ENCODE data around the gene RAD51B.

Gene RAD51B

GRCh38 chr14:68507544-68508081, 688.0 kb downstream of the RAD51B start:
- no peak for FAIRE-seq

GRCh38 chr14:68508581-68508980, 689.0 kb downstream of the RAD51B start:
- no peak for FAIRE-seq

GRCh38 chr14:68509188-68509983, 689.8 kb downstream of the RAD51B start:
- no peak for FAIRE-seq

DNA sequence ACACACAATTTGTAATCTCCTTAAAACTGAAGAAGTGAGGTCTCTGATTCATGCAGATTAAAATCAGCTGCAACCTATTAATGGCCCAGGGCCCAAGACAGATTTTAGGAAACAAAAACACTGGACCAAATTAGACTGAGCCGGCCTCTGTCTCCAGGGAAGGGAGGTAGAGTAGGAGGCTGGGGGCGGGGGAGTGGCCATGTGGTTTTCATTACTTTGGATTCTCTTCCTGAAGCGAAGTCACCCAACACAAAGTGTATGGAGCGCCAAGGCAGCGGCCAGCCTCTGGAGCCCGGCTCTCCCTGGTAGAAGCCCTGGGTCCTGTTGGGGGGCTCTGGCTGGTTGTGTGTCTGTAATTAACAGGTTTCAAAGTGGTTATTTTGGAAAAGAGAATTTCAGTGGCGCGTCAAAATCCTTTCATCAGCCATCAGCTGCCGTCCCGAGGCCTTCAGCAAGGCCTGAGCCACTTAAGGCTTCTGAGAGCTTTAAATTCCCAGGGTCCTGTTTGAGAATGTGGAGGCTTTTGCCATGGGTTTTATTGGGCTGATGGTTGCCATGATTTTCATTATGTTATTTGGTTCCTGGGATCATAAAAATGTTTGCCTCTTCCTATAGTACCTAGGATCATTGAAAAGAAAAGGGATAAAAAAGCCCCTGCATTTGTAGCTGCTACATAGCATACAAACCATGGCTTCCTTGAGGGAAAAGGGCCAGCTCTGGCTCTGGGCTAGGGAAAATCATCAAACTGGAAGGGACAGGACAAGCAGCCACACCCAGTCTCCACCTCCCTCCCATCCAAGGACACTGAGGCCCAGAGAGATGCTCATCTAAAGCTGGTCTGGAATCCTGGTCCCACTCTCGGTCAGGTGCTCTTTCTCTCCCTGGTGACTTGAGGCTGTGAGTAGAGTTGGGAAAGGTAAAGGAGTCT, 690.9 kb downstream of the RAD51B start:
- no peak for FAIRE-seq

GRCh38 chr14:68511129-68512047, 691.8 kb downstream of the RAD51B start:
- FAIRE-seq: no peak

GRCh38 chr14:68512088-68512487, 692.5 kb downstream of the RAD51B start:
- FAIRE-seq: no peak

- no peak for FAIRE-seq
Observed at GRCh38 chr14:68513137-68513536, 693.6 kb downstream of the RAD51B start.

GRCh38 chr14:68513838-68514607, 694.4 kb downstream of the RAD51B start:
- no peak for FAIRE-seq

- FAIRE-seq: no peak
Observed at GRCh38 chr14:68514608-68515194, 695.1 kb downstream of the RAD51B start.

DNA sequence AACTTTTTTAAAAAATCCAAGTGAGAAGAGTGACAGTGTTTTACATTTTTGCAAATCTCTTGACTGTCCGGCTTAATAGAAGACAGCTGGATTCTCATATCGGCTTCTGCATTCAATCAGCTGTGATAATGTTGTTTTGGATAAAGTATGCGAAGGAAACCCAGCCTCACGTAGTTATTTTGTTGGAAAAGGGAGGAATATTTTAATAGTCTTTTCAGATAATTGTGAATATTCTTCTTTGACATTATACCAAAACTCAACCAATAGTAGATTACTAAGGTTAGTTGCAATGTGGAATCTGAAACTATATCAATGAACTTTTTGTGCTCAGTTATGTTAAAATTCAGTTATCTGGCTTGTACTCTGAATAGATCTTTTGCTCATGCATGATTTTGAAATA, 696.8 kb downstream of the RAD51B start:
- FAIRE-seq: no peak

- no peak for FAIRE-seq
Observed at GRCh38 chr14:68518166-68518565, 698.6 kb downstream of the RAD51B start.

DNA sequence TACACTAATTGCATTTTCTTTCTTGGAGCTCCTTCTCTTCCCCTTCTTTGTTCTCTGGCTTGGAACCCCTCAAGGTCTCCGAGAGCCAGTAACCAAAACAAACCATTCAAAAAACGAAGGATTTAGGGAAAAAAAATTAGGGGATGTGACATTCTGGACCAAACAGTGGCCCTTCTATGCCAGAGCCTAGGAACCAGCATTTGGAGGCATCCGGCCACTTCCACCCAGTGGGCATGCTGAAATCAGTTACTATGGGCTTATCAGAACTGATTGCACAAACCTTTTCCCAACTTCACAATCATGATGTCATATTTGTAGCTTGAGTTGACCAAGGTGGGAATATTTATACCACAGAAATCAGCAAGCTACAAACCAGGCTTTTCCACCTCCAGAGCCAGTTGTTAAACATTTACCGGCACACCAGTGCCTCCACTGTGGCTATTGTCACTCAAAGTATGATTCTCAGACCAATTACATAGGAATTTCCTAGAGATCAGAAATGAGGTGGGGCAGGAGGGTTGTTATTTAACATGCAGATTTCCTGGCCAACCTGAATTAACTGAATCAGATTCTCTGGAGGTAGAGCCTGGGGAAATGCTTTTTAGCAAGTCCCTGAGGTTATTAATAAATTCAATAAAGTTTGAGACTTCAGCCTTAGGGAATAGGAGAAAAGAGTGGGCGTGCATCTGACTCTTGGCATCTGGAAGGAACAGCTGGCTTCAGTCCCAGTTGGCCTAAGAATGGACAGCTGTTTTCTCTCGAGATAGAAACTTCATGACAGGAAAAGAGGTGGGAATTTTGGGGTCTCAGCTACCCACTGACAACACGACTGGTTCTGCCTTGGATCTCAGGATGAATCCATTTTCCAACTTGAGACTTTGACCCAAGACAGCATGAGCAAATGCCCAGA, 699.4 kb downstream of the RAD51B start:
- no peak for FAIRE-seq

GRCh38 chr14:68519671-68520187, 700.1 kb downstream of the RAD51B start:
- no peak for FAIRE-seq

GRCh38 chr14:68520637-68521556, 701.3 kb downstream of the RAD51B start:
- no peak for FAIRE-seq

DNA sequence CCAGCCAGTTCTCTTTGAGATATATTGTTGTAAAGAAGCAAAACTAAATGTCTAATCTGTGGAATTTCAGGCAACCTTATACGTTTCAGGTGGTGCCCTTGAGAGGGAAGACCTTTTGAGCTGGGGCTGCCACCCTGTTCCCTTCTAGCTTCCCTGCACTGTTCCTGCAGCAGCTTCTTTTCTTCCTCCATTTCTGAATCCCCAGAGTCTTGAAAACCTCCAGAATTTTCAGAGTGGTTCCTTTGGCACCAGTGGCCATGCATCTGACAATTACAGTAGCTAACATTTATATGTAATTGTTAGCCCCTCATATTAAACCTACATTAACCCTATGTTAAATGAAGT, 702.0 kb downstream of the RAD51B start:
- FAIRE-seq: no peak

DNA sequence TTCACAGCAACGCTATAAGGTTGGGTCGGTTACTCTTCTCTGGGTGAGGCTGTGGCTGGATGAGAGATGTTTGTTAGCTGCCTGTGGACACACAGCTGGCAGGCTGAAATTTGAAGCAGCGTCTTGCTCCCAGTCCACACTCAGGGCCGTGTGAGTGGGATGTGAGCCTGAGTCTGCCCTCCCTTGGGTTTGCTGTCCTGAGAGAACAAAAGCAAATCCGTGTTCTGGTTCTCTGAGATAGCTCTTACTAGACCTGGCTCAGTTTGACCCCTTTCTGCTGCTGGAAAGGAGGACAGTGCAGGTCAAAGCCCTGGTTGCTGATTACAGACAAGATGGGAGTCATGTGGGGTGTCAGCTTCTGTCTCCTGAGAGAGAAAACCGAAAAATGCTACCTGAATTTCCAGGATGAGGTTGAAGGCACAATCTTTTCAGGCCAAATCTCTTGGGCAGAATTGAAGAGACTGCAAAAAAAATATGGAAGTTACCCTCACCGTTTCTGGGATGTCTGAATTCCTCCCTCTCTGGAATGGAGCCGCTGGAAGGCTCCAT, 702.5 kb downstream of the RAD51B start:
- no peak for FAIRE-seq

- FAIRE-seq: no peak
Observed at GRCh38 chr14:68522510-68523325, 703.1 kb downstream of the RAD51B start.

- FAIRE-seq: no peak
Observed at GRCh38 chr14:68523326-68523610, 703.7 kb downstream of the RAD51B start.
